Raji (cell line): ENCODE data around the gene IFNA4.
"Not testable (repeated sequence)": the region's sequence is repeated elsewhere in the genome, so short reads cannot be mapped to it uniquely, and the experiment has no call there.

Experiments used
- POLR2A ChIP-seq: IDR thresholded peaks from 2 replicates; pipeline ENCODE4 v1.6.1; 2011; ENCODE audit warnings: low read depth, low read length, control low read depth; ENCODE audit not compliant: insufficient read depth

Gene IFNA4

GRCh38 chr9:21187487-21187886, at the start of gene IFNA4:
Gene IFNA4, minus strand, starts transcription at chr9:21187587. Its CDS starts 56 bp downstream, at chr9:21187531.
- TF ChIP-seq POLR2A, result not testable (repeated sequence)

GRCh38 chr9:21234153-21234687, 46.8 kb upstream of the IFNA4 start:
- TF ChIP-seq POLR2A, result no peak

- TF ChIP-seq POLR2A, result no peak
These were observed 45.9 kb upstream of the IFNA4 start for GRCh38 chr9:21233258-21233657.

GRCh38 chr9:21228122-21228521, 40.7 kb upstream of the IFNA4 start, which contains the start of gene IFNA17:
Gene IFNA17, minus strand, starts transcription at chr9:21228222. Its CDS starts 49 bp downstream, at chr9:21228173.
- TF ChIP-seq POLR2A, result no peak

GRCh38 chr9:21217211-21217610, 29.8 kb upstream of the IFNA4 start, which contains the start of gene IFNA16:
Gene IFNA16, minus strand, starts transcription at chr9:21217311. Its CDS starts 6 bp downstream, at chr9:21217305.
- TF ChIP-seq POLR2A, result not testable (repeated sequence)

- TF ChIP-seq POLR2A, result no peak
These were observed 22.9 kb upstream of the IFNA4 start for GRCh38 chr9:21210311-21210710.

- TF ChIP-seq POLR2A, result not testable (repeated sequence)
These were observed 19.7 kb upstream of the IFNA4 start, which contains the start of gene IFNA10 for GRCh38 chr9:21207043-21207442. Gene IFNA10, minus strand, starts transcription at chr9:21207143. Its CDS starts 46 bp downstream, at chr9:21207097.

- TF ChIP-seq POLR2A, result no peak
These were observed 17.8 kb upstream of the IFNA4 start for GRCh38 chr9:21205204-21205603.

- TF ChIP-seq POLR2A, result not testable (repeated sequence)
These were observed 14.7 kb upstream of the IFNA4 start, which contains the start of gene IFNA7 for GRCh38 chr9:21202105-21202504. Gene IFNA7, minus strand, starts transcription at chr9:21202205. Its CDS starts 40 bp downstream, at chr9:21202165.

GRCh38 chr9:21174671-21175070, 12.7 kb downstream of the IFNA4 start:
- no peak for TF ChIP-seq POLR2A

- no peak for TF ChIP-seq POLR2A
These were observed 15.2 kb downstream of the IFNA4 start for GRCh38 chr9:21172156-21172555.

GRCh38 chr9:21171351-21171750, 16.0 kb downstream of the IFNA4 start:
- TF ChIP-seq POLR2A, result no peak

GRCh38 chr9:21166560-21166959, 20.8 kb downstream of the IFNA4 start, which contains the start of gene IFNA21:
Gene IFNA21, minus strand, starts transcription at chr9:21166660. Its CDS starts 48 bp downstream, at chr9:21166612.
- TF ChIP-seq POLR2A, result not testable (repeated sequence)

- no peak for TF ChIP-seq POLR2A
These were observed 21.9 kb downstream of the IFNA4 start for GRCh38 chr9:21165516-21165915.

- no peak for TF ChIP-seq POLR2A
These were observed 27.2 kb downstream of the IFNA4 start for GRCh38 chr9:21160178-21160577.

GRCh38 chr9:21155501-21155900, 31.9 kb downstream of the IFNA4 start:
- TF ChIP-seq POLR2A, result no peak
